ENCODE measurements around the gene CHMP6. TPM values are rescaled to one million over a fixed set of nuclear protein-coding genes. Genes with fewer than 3 reads are reported as not detected.

CHMP6 gene
- total RNA-seq, 1 experiment from 2014 or later: 22.0 TPM

DNA sequence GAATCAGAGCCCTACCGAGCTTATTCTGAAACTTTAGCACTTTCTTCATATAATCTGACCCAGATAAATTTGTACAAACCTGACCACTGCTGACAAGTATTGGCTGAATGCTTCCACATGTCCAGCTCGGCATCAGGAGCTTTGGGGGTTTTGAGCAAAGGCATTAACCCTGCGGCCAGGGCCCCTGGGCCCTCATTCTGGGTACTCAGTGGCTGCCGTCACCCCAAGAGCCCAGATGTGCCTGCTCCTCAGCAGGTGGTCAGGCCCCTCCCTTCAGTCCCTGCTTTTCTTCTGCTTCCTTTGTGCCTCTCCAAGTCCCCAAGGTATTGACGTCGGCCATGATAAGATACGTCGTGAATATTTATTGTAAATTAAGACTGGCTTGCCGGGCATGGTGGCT lies 47.3 kb upstream of the CHMP6 start (continued):
- TF ChIP-seq, protein P1, sequence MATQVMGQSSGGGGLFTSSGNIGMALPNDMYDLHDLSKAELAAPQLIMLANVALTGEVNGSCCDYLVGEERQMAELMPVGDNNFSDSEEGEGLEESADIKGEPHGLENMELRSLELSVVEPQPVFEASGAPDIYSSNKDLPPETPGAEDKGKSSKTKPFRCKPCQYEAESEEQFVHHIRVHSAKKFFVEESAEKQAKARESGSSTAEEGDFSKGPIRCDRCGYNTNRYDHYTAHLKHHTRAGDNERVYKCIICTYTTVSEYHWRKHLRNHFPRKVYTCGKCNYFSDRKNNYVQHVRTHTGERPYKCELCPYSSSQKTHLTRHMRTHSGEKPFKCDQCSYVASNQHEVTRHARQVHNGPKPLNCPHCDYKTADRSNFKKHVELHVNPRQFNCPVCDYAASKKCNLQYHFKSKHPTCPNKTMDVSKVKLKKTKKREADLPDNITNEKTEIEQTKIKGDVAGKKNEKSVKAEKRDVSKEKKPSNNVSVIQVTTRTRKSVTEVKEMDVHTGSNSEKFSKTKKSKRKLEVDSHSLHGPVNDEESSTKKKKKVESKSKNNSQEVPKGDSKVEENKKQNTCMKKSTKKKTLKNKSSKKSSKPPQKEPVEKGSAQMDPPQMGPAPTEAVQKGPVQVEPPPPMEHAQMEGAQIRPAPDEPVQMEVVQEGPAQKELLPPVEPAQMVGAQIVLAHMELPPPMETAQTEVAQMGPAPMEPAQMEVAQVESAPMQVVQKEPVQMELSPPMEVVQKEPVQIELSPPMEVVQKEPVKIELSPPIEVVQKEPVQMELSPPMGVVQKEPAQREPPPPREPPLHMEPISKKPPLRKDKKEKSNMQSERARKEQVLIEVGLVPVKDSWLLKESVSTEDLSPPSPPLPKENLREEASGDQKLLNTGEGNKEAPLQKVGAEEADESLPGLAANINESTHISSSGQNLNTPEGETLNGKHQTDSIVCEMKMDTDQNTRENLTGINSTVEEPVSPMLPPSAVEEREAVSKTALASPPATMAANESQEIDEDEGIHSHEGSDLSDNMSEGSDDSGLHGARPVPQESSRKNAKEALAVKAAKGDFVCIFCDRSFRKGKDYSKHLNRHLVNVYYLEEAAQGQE (IDR thresholded peaks at IDR 0.05; ENCODE audit: low read depth): no peak

DNA sequence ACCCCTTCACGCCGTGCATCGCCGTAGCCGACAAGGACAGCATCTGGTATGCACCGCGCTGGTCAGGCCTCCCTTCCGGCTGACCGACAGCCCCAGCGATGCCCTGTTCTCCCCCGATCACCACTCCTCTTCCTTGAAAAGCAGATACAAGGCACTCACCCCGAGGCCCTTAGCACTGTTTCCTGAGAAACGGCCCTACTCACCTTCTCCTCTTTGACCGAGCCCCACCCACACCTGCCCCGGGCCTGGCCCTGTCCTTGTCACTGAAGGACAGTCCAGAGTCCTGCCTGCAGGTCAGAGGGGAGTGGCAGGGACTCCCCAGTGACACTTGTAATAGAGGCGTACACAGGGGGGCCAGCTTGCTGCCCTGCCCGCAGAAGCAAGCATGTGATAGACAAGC lies 45.9 kb upstream of the CHMP6 start:
- Histone ChIP-seq H3K4me3 (replicated peaks in 1 of 2; ENCODE audit: low read depth in 1 of 2, low read length in 2 of 2) (no peak overlapping the region), H3K9me3 (ENCODE audit: control insufficient read depth in 1 of 2, insufficient read depth in 1 of 2, low read depth in 1 of 2, low read length in 2 of 2) (no peaks in the 10 kb centered on the region), H3K4me2 (ENCODE audit: low read length) (no peak overlapping the region), H3K27me3 (ENCODE audit: insufficient read depth, low read length) (no peaks in the 10 kb centered on the region), H3K9me2 (ENCODE audit: insufficient read depth) (no peaks in the 10 kb centered on the region), H3K9ac (ENCODE audit: low read length) (no peak overlapping the region), H3K27ac (ENCODE audit: low read depth, low read length) (no peak overlapping the region), H3K79me2 (ENCODE audit: insufficient read depth, low read length) (no peaks in the 10 kb centered on the region), H3K36me3 (ENCODE audit: control insufficient read depth in 1 of 2, insufficient read depth in 2 of 2, low read length in 2 of 2) (peaks cover 10 to 16% of the 10 kb centered on the region in 2 experiments; a peak in 3 of 4 replicates), H3K4me1 (ENCODE audit: control insufficient read depth in 1 of 2, insufficient read depth in 2 of 2, low read length in 2 of 2) (no peaks in the 10 kb centered on the region), H4K20me1 (ENCODE audit: insufficient read depth) (no peaks in the 10 kb centered on the region), H2AFZ (ENCODE audit: low read depth, low read length, poor library complexity, severe bottlenecking) (no peak overlapping the region)
- no peak for DNase-seq (ENCODE audit: low read depth, low spot score)
- CTCF ChIA-PET: no interaction called here
- TF ChIP-seq EZH2phosphoT487 (IDR thresholded peaks at IDR 0.05; ENCODE audit: borderline replicate concordance): no peak
- no peak for TF ChIP-seq POLR2AphosphoS5 (IDR thresholded peaks at IDR 0.05; ENCODE audit: low read depth, low read length)
- TF ChIP-seq, protein P2, sequence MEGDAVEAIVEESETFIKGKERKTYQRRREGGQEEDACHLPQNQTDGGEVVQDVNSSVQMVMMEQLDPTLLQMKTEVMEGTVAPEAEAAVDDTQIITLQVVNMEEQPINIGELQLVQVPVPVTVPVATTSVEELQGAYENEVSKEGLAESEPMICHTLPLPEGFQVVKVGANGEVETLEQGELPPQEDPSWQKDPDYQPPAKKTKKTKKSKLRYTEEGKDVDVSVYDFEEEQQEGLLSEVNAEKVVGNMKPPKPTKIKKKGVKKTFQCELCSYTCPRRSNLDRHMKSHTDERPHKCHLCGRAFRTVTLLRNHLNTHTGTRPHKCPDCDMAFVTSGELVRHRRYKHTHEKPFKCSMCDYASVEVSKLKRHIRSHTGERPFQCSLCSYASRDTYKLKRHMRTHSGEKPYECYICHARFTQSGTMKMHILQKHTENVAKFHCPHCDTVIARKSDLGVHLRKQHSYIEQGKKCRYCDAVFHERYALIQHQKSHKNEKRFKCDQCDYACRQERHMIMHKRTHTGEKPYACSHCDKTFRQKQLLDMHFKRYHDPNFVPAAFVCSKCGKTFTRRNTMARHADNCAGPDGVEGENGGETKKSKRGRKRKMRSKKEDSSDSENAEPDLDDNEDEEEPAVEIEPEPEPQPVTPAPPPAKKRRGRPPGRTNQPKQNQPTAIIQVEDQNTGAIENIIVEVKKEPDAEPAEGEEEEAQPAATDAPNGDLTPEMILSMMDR (IDR thresholded peaks at IDR 0.05 in 2 of 3, conservative IDR thresholded peaks at IDR 0.05 in 1 of 3; ENCODE audit: borderline replicate concordance in 1 of 3, insufficient read depth in 1 of 3, low read depth in 2 of 3, low read length in 2 of 3): no peak
- no peak for TF ChIP-seq TCF7L2 (IDR thresholded peaks at IDR 0.05; ENCODE audit: borderline replicate concordance, extremely low read depth, insufficient read depth, insufficient read length)
- TF ChIP-seq, protein P1 (IDR thresholded peaks at IDR 0.05; ENCODE audit: low read depth): no peak
- TF ChIP-seq FOSL1 (IDR thresholded peaks at IDR 0.05; ENCODE audit: low read depth): no peak
- no peak for TF ChIP-seq EZH2 (IDR thresholded peaks at IDR 0.05)
- POLR2A ChIA-PET: no interaction called here
- BruUV-seq (replicated peaks): no TSS peak
- intact Hi-C loops (cut with micrococcal nuclease): no loop called here
- no peak for ATAC-seq
- RAD21 ChIA-PET (ENCODE audit: low non-redundant PET in 1 of 2, low total read pairs in 2 of 2, uncharacterized antibody in 2 of 2, unreplicated experiment in 2 of 2): no interaction called here
